Activated naive CD8-positive, alpha-beta T cell treated with anti-CD3 and anti-CD28 coated beads, Interleukin-2, amount 10 ng/mL, durations not matched to agents 7 days and 5 days (primary cell): Measurements from ENCODE around the gene CILP2. TPM values are rescaled to one million over a fixed set of nuclear protein-coding genes. Genes with fewer than 3 reads are reported as not detected.

ENCODE experiments used
- total RNA-seq, 2 experiments: library from RNA; stranded (reverse); gene quantifications; one replicate each; pipeline ENCODE4 v1.2.3, GENCODE V29; 2021

The CILP2 gene
- total RNA-seq, 2 experiments from 2014 or later, result 0.11 to 0.14 TPM

Other genes starting within 250 kb of the CILP2 start
- gene SUGP1, start 217.8 kb upstream of the CILP2 start, total RNA-seq, result 10 to 100 TPM; 66.8 to 70.6 TPM
- 100 to 1,000 TPM; 103 to 105 TPM for gene MAU2, start 217.4 kb upstream of the CILP2 start, total RNA-seq
- gene GATAD2A, start 132.6 kb upstream of the CILP2 start, total RNA-seq, result 100 to 1,000 TPM; 152 to 153 TPM
- gene TSSK6, start 22.7 kb upstream of the CILP2 start, total RNA-seq, result 1 to 10 TPM; 5.8 to 6.5 TPM
- 100 to 1,000 TPM; 306 to 336 TPM for gene NDUFA13, start 22.0 kb upstream of the CILP2 start, total RNA-seq
- gene YJEFN3, start 9.4 kb upstream of the CILP2 start, total RNA-seq, result 10 to 100 TPM; 11.7 to 11.9 TPM
- gene PBX4, start 80.4 kb downstream of the CILP2 start, total RNA-seq, result 10 to 100 TPM; 41.3 to 46.1 TPM
- gene LPAR2, start 90.0 kb downstream of the CILP2 start, total RNA-seq, result 10 to 100 TPM; 73.6 to 73.8 TPM
- gene GMIP, start 105.4 kb downstream of the CILP2 start, total RNA-seq, result 100 to 1,000 TPM; 128 to 135 TPM
- 100 to 1,000 TPM; 108 to 115 TPM for gene ATP13A1, start 125.4 kb downstream of the CILP2 start, total RNA-seq
- gene ZNF101, start 130.6 kb downstream of the CILP2 start, total RNA-seq, result 100 to 1,000 TPM; 123 to 126 TPM
- gene ZNF14, start 194.8 kb downstream of the CILP2 start, total RNA-seq, result 10 to 100 TPM; 13.7 to 16.9 TPM